AG09319 (cell line): ENCODE data around the gene CTTNBP2.

Experiments used
- DNase-seq: peaks from one replicate; pipeline ENCODE4 v3.0.0-alpha.2; 2010; ENCODE audit warnings: low read depth; ENCODE audit errors: extremely low read depth
- CTCF ChIP-seq: IDR thresholded peaks from 2 replicates; pipeline ENCODE4 v1.5.1; 2011; ENCODE audit warnings: low read depth, mild to moderate bottlenecking, inconsistent platforms, low read length, moderate library complexity

CTTNBP2 gene

GRCh38 chr7:117870448-117871130 is 2.7 kb downstream of the CTTNBP2 start:
- TF ChIP-seq CTCF: no peak

GRCh38 chr7:117869374-117869773 is 3.9 kb downstream of the CTTNBP2 start:
- no peak for TF ChIP-seq CTCF
- DNase-seq: no peak

More at GRCh38 chr7:117870448-117871130, 2.7 kb downstream of the CTTNBP2 start:
- no peak for DNase-seq

- DNase-seq: no peak
- TF ChIP-seq CTCF: no peak
Observed at GRCh38 chr7:117863618-117864017, 9.6 kb downstream of the CTTNBP2 start.

- no peak for DNase-seq
- TF ChIP-seq CTCF: no peak
Observed at GRCh38 chr7:117862378-117862777, 10.9 kb downstream of the CTTNBP2 start.

- no peak for TF ChIP-seq CTCF
- DNase-seq: no peak
Observed at GRCh38 chr7:117859246-117859812, 13.9 kb downstream of the CTTNBP2 start.

- no peak for TF ChIP-seq CTCF
- DNase-seq: no peak
Observed at GRCh38 chr7:117858712-117859111, 14.5 kb downstream of the CTTNBP2 start.

- TF ChIP-seq CTCF: no peak
- no peak for DNase-seq
Observed at GRCh38 chr7:117857718-117858117, 15.5 kb downstream of the CTTNBP2 start.
